Dedifferentiated amniotic fluid mesenchymal stem cell (primary cell): ENCODE results near the gene DNAH11.

Experiments
- DNase-seq: peaks from one replicate; pipeline ENCODE4 v3.0.0-alpha.2; 2016; ENCODE audit errors: extremely low spot score

The DNAH11 gene

DNA sequence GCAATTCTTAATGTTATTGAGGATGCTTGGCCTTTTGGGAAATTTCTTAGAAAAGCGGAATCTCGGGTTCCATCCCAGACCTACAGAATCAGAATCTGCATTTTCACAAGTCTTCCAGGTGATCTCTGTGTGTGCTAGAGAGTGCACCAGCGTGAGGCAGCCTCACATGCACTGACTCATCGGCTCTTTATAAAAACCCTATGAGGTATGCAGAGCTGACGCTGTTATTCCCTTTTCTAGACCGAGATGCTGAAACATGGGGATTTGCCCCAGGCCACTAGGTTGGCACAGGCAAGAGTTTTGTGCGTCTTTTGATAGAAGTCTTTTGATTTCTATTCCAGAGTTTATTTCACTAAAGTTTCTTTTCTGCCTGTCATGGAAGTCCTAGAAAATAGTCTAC is 341.7 kb downstream of the DNAH11 start:
- no peak for DNase-seq

DNA sequence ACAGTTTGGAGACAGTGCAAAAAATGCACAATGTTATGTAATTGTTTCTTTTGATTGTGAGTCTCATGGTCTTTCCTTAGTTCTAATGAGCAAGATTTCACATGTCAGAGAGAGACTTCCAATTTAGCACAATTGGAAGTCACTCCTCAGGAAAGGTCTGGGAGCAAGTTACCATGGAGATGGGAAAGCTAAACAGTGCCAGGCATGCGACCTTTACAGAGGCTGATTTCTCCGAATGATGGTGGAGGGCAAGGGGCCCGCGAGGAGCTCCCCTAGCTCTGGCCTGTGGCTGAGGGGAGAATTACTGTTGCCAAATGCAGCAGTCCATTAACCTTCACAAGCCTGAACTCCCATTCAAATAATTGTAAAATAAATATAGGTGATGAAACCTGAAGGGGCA is 343.6 kb downstream of the DNAH11 start:
- no peak for DNase-seq

DNA sequence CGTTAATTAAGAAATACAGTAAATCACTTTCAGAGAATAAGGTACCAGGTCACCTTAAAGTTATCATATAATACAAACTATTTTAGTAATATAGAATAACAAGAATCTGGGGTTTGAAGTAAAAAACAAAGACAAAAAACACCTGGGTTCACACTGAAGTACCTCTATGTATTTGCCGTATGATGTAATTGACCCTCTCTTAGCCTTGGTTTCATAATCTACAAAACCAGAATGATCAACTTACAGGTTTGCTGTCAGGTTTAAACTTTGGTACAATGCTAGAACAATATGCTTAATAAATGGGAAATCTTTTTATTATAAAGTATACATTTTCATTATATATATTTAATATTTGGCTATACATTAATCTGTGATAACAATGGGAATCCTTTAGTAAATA is 344.5 kb downstream of the DNAH11 start:
- DNase-seq = no peak

DNA sequence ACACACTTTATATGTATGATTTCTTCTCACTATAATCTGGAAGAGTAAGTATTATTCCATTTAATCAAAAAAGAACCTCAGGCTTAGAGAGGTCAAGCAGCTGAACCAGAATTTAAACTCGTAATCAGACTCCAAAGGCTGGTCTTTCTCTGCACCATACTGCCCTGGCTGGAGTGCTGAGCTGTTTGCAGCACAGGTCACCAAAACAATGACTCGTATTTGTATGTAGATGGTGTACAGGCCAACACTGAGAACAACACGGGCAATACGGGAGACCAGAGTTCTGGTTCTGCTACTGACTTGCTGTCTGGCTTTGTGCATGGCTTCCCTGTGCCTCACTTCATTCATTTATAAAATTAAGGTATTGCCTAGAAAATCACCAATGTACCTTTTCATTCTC is 344.9 kb downstream of the DNAH11 start:
- DNase-seq = no peak

DNA sequence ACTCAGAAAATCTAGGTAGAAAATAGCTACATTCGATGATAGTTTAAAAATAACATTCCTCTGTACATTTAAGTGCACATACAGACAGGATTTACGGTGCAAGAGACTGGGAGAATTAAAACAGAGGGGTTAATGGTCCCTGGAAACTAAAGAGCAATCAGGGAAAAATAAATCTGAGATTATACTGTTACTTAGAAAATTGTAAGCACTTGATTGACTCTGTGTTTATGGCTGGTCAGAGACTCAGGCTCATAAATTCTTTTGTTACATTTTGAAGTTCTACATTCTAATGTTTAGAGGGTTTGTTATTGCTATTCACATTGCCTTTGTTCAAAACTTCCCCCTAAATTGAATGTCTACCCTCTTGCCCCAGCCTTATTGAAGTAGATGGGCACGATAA is 348.5 kb downstream of the DNAH11 start:
- no peak for DNase-seq

DNA sequence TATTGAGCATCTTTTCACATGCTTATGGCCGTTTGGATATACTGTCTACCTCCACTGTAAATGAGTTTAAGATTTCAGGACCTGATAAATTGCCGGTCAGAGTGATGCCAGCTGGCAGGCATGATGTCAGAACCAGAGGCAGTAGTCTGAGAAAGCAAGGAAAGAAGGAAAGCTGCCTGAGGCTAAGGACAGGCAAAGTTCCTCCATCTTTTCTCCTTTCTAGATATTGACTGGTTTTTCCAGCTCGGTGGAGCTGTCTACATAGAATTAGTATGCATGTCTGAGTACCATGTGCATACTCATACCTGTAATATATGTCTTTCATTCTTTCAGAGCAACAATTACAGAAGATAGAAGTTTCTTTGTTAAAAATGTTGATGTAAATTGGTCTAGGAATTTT is 350.6 kb downstream of the DNAH11 start:
- no peak for DNase-seq

DNA sequence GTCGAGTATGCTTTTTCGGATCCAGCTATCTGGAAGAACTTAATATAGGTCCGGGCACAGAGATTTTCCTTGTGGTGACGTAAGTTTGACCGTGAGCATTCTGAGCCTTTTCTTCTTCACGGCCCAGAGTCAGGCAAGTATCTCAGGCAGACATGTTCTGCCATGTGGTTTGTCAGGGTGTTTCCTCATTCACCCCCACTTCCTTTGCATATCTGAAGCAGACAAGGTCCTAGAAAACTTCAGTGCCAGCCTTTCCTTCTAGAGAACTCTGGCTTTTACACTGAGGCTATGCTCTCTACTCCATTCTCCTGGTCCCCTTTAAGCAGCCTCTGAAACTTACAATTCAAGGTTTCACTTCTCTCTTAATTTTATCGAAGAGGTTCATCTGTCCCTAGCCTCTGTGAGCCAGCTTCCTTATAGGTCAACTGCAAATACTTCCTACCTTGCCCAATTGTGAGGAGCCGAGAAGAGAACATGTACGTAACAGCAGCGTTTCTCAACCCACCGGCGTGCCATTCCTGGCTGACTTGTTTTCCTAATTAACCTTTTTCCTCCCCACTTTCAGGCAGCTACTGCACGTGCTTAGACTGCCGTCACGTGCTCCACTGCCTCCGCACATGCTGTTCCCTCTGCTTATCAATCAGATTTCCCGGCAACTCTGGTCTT is 355.6 kb downstream of the DNAH11 start:
- DNase-seq = no peak

DNA sequence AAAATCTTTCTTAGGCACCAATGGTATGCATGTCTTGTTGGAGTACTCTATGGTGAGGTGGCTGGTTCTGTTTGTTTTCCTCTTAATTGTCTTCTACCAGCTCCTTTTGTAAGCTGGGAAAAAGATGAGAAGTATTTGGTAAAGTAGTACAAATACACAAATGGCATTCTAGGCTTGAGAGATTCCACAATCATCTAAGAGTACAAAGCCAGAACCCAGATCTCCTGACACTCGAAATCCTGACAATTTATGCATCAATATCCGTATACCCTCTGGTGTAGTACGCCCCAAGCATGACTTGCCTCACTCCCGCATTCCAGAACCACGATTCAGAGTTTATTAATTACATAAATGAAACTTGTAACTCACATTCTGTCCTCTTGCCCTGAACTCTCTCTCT is 359.4 kb downstream of the DNAH11 start:
- peak; percentile 17 for DNase-seq

DNA sequence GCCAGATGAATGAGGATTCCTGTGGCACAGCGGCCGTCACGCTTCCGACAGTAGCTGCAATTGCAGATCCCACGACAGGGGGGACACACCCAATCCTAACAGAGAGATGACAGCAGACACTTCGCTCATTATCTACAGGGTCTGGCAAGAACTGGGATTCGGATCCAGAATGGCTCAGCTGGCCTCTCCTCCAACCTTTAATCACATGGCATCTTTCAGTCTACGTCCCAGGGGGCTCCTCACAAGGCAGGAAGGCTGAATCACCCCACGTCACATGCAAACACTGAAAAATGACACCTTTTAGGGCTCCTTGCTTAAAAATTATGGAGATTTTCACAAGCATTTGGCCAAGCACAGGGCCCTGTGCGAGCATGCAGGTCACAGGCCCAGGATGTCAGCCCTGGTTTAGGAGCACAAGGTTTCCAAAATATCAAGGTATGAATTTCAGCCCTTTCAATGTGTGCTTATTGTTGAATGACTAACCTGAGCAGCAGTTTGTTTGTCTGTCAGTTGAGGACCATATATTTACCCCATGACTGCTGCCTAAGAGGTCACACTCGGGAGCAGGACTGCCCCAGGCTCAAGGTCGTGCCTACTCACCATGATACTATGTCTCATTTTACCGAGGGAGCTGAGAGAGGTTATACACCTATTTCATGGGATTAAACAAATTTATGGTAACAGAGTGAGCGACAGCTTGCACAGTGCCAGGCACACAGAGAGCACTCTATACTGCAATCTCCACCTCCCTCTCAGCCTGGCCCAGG is 360.4 kb downstream of the DNAH11 start:
- DNase-seq = no peak

DNA sequence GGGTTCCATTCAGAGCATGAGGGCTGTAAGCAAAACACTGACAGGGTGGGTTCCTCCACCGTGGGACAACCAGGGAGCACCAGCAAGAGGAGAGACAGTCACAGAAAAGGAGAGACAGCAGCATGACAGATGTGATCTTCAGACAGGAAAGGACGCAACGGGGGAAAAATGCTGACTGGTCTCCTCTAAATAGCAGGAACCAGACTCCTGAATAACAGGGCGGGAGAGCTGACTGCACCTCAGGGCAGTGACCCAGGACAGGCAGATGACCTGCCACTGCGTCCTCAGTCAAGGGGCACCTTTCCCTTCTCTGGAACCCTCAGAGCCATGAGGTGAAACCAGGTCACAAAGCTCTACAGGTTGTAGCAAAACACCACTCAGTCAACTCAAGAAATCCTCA is 365.9 kb downstream of the DNAH11 start:
- no peak for DNase-seq

DNA sequence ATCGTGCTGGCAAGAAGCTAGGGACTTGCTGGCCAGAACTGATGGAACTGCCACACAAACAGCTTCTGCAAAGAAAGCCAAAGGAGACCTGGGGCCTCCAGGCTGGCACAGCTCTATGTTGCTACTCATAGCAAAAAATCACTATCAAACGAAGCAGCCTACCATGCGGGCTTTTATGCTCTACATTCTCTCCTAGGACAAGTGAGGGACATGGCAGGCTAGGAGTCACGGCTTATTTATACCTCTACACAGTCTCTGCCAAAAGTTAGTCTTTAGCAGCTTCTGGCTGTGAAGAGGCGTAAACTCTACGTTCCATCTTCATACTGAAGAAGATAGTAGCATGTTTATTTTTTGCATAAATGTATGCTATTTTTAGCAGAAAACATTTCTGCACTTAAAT is 367.4 kb downstream of the DNAH11 start:
- no peak for DNase-seq

DNA sequence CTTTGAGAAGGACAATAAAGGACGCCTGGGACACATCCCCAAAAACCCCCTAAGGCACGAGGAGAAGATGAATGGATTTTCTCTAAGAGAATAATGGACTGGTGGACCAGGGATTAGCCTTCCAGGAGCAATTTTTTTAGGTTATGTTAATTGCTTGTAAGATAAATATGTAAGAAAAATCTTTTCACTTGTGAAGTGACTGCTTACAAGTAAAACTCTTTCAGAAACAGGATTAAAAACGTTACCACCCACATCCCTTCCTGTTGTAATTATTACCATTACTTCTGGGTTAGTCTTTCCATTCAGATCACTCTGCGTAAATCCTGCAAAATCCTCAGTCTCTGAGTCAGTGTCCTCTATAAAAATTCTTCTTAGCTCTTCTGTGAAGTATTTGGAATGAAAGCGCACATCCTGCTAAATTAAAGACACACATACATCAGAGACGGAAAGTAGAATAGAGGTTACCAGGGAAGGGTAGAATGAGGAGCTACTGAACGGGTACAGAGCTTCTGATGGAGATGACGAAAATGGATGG is 368.6 kb downstream of the DNAH11 start:
- DNase-seq = peak; percentile 26

DNA sequence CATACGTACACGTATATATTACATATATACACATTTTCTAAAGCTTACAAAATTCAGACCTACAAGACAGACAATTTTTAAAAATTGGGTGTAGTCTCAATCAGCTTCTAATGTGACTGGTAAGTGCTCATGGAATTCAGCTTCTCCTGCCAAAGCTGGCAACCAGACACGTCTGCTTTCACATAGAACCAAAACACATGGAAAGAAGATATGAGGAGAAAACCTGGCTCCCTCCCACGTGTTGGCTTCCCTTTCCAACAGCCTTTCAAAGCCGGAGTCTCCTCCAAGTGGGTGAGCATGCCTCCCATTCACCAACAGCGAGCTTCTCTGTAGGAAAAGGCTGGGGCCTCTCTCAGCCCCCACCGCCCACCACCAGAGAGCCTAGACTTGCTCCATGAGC is 369.5 kb downstream of the DNAH11 start:
- peak; percentile 82 for DNase-seq

DNA sequence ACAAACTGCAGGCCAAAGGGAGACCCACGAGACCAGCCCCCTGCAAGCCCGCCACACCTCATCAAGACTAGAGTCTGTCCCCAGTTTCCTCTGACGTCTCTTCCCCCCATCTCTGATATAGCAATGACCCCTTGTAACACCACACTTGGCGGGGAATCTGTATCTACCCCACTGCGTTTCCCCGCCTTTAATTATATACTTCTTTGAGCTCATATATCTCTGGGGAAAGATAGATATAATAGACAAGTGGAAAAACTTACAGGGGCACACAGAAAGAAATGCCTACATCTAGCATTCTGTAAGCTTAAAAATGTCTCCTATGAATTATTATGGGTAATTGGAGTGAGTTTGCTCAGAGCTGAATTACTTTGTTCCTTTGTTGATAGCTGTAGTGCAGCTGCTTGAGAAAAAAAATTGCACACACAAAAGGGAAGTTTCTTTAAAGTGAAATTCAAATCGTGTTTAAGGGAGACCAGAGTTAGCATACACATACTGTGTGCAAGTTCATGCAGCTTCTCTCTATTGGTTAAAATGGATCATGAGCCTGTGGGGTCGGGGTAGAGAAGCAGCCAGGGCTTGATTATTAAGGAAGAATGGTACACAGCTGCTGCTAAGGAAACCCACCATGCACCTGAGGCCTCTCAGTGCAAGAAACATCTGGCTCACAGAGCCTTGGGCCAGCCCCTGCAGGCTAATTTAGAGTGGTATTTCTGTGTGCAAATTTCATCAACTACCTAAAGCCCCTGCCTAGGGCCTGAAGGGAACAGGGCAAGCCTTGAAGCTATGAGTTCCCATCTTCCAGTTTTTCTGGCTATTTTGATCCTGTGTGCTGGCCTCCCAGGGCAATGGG is 370.3 kb downstream of the DNAH11 start:
- no peak for DNase-seq

DNA sequence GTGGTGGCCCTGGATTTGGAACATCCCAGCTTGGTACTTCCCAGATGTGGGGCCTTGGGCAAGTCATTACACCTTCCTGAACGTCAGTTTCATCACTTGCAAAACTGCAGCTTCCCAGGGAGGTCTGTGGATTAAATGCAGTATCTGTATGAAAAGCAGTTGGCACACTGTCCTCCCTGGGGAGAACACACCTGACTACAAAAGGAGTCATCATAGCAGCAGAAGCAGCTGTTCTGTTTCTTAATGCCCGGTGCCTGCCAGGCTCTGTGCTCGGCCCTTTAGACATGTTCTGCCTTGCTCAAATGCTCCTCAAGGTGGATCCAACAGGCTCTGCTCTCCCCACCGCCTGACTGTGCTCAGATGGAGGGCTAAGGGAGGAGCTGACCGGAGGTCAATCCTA is 371.8 kb downstream of the DNAH11 start:
- DNase-seq = no peak

DNA sequence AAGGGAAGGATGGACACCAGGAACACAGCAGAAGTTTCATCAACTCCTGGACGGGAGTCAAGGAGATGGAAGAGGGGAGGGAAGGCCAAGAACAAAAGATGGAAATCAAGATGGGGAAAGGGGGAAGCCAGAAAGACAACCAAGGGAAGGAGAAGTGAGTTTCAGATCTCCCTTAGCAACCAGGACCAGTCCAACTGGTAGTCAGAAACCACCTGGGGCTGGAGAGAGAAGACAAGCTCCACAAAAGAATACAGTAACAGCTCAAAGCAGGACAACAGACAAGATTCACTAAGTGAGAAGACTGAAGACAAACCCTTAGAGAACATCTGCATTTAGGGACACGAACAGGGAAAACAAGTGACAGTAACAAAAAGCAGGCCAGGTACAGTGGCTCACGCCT is 372.3 kb downstream of the DNAH11 start:
- DNase-seq = no peak

DNA sequence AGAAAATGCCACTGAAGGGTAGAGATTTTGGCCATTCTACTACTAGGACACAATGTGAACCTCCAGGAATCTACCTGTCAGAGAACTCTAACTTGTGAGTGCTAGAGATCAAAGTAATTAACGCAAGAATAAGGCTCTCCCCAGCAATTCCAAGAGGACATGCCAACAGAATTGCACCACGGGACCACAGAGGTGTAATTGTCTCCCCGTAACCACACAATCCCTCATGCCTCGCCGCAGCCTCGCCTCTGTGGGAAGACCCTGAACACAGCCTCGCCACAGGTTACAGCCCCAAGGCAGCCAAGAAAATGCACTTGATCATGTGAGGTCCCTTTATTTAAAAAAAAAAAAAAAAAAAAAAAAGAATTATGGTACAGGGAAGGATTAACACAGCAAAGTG is 373.3 kb downstream of the DNAH11 start:
- no peak for DNase-seq

DNA sequence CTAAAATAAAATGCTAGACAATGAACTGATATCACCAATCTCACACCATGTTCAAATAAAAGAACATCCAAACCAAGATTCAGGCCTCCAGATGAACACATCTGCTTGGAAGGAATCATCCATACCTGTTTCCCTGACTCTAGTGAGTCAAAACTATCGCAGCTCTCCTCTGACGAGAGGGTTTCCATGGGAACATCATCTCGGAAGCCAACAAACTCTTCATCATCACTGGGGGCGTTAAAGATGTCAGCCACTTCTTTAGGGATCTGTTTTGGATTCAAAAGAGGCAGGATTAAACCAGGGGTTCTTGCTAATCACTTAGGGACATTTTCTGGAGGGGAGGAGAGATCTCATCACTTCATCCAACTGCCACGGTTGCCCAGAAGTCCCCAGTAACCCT is 373.8 kb downstream of the DNAH11 start:
- no peak for DNase-seq

DNA sequence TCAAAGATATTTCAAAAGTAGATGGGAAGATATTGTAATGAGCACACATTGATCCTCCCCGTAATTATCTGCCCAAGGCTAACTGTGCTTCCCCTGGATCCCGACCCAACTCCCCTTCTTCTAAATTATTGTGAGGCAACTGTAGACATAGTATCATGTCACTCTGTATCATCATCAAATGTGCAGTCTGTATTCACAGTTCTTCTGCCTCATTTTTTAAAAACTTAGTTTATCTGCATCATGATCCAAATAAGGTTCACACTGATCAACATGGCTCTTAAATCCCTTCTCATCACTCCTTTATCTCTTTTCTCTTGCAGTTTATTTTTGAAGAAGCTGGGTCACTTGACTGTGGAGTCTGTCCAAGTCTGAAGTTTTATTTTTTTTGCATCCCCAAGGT is 375.4 kb downstream of the DNAH11 start:
- no peak for DNase-seq

DNA sequence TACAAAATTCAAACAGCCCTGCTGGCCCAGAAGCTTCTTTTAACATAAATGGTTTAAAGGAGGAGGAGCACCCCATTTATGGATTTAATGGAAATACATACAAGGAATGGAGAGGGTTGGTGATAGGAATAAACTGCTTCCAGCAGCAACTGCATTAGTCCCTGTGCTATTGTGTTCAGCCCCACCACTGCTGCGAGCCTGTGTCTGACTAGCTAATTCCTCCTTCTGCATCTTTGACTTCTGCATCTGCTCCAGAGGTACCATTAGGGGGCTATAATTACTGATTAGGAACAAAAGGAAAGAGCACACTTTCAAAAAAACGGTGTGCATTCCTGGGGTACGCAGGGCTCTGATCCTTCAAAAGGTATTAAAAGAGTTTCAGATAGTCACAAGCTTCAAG is 378.1 kb downstream of the DNAH11 start:
- no peak for DNase-seq

DNA sequence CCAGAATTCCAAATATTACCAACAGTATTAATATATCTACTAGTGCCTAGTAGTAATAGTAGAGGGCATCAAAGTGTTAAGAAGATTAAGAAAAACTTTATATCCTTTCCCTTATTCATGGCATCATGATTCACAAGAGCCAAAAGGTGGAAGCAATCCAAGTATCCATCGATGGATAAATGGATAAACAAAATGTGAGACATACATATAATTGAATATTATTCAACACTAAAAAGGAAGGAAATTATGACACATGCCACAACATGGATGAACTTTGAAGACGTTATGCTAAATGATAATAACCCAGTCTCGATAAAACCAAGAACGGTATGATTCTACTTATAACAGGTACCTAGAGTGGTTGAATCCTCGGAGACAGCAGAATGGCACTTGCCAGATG is 379.8 kb downstream of the DNAH11 start:
- DNase-seq = no peak

DNA sequence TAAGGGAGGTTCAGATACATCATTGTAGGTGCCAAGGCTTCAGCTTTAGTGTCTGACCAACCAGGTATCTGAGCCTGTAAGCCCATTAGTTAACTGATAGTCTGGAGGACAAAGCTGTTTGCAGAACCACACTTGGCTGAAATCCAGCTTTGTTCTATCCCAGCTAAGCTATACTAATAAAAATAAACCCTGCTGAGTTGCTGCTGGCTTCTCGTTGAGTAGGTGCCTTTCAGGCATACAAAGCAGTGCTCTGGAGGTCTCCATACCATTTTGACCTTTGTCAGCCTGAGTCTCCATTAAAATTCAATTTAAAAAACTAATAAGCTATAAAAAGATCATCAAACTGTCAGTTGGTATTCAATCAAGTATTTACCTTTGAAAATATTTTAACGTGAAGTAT is 380.8 kb downstream of the DNAH11 start:
- DNase-seq = no peak

DNA sequence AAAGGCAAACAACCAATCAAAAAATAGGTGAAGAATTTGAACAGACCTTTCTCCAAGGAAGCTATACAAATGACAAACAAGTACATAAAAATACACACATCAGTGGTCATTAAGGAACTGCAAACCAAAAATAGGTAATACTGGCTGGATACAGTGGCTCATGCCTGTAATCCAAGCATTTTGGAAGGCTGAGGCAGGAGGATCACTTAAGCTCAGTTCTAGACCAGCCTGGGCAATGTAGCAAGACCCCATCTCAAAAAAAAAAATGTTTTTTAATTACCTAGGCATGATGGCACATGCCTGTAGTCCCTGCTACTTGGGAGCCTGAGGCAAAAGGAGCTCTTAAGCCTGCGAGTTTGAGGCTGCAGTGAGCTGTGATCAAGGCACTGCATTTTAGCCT is 383.6 kb downstream of the DNAH11 start:
- no peak for DNase-seq
